Measurements from ENCODE around the gene ANAPC16.
"Not testable (repeated sequence)": the region's sequence is repeated elsewhere in the genome, so short reads cannot be mapped to it uniquely, and the experiment has no call there.

Gene ANAPC16

GRCh38 chr10:72215611-72216549 is at the start of gene ANAPC16, which contains the start of gene ASCC1:
ANAPC16 (plus strand) TSS chr10:72216012; CDS start chr10:72223915, 7,903 bp downstream.
ASCC1 (minus strand) TSS chr10:72216276; CDS start chr10:72213298, 2,978 bp downstream.
- DNase-seq, result peak; percentile 97

- DNase-seq, result no peak
Observed at GRCh38 chr10:72167118-72167517, 48.7 kb upstream of the ANAPC16 start.

- no peak for DNase-seq
Observed at GRCh38 chr10:72170263-72170662, 45.5 kb upstream of the ANAPC16 start.

- DNase-seq, result no peak
Observed at GRCh38 chr10:72170733-72171132, 45.1 kb upstream of the ANAPC16 start.

- no peak for DNase-seq
Observed at GRCh38 chr10:72171175-72171630, 44.6 kb upstream of the ANAPC16 start.

- DNase-seq, result no peak
Observed at GRCh38 chr10:72173262-72173618, 42.6 kb upstream of the ANAPC16 start.

- DNase-seq, result no peak
Observed at GRCh38 chr10:72173619-72174296, 42.1 kb upstream of the ANAPC16 start.

GRCh38 chr10:72174297-72174662 is 41.5 kb upstream of the ANAPC16 start:
- DNase-seq, result no peak

GRCh38 chr10:72175149-72175548 is 40.7 kb upstream of the ANAPC16 start:
- DNase-seq, result no peak

- no peak for DNase-seq
Observed at GRCh38 chr10:72176701-72177100, 39.1 kb upstream of the ANAPC16 start.

- no peak for DNase-seq
Observed at GRCh38 chr10:72177454-72177853, 38.4 kb upstream of the ANAPC16 start.

- no peak for DNase-seq
Observed at GRCh38 chr10:72184156-72184555, 31.7 kb upstream of the ANAPC16 start.

GRCh38 chr10:72186258-72186981 is 29.4 kb upstream of the ANAPC16 start:
- no peak for DNase-seq

- no peak for DNase-seq
Observed at GRCh38 chr10:72186982-72187330, 28.9 kb upstream of the ANAPC16 start.

GRCh38 chr10:72194949-72195348 is 20.9 kb upstream of the ANAPC16 start:
- DNase-seq, result no peak

- DNase-seq, result no peak
Observed at GRCh38 chr10:72200883-72201282, 14.9 kb upstream of the ANAPC16 start.

GRCh38 chr10:72201293-72201692 is 14.5 kb upstream of the ANAPC16 start:
- no peak for DNase-seq

GRCh38 chr10:72204296-72204695 is 11.5 kb upstream of the ANAPC16 start:
- no peak for DNase-seq

GRCh38 chr10:72204724-72205123 is 11.1 kb upstream of the ANAPC16 start:
- DNase-seq, result no peak

- no peak for DNase-seq
Observed at GRCh38 chr10:72206511-72207229, 9.1 kb upstream of the ANAPC16 start.

GRCh38 chr10:72208526-72208925 is 7.3 kb upstream of the ANAPC16 start:
- DNase-seq, result not testable (repeated sequence)

GRCh38 chr10:72211381-72211780 is 4.4 kb upstream of the ANAPC16 start:
- not testable (repeated sequence) for DNase-seq

GRCh38 chr10:72211832-72212231 is 4.0 kb upstream of the ANAPC16 start:
- DNase-seq, result not testable (repeated sequence)

All from femur (tissue), 1 donor.